HEK293T (cell line): Measurements from ENCODE around the gene CCDC141.

Experiments used
- ARNT ChIP-seq: fragments of 450-650 bp; IDR thresholded peaks from 2 replicates; pipeline ENCODE4 v1.6.1; 2017; ENCODE audit warnings: mild to moderate bottlenecking
- BHLHE40 ChIP-seq: fragments of 450-650 bp; IDR thresholded peaks from 2 replicates; pipeline ENCODE4 v1.6.1; 2016; ENCODE audit warnings: mild to moderate bottlenecking, moderate library complexity, borderline replicate concordance
- ELF4 ChIP-seq: fragments of 450-650 bp; IDR thresholded peaks from 2 replicates; pipeline ENCODE4 v1.6.1; 2017; ENCODE audit warnings: antibody characterized with exemption
- FOXM1 ChIP-seq: fragments of 450-650 bp; IDR thresholded peaks from 2 replicates; pipeline ENCODE4 v1.6.1; 2017; ENCODE audit warnings: mild to moderate bottlenecking, borderline replicate concordance
- NFRKB ChIP-seq: fragments of 450-650 bp; IDR thresholded peaks from 2 replicates; pipeline ENCODE4 v1.6.1; 2016; ENCODE audit warnings: mild to moderate bottlenecking, moderate library complexity
- PKNOX1 ChIP-seq: fragments of 450-650 bp; IDR thresholded peaks from 2 replicates; pipeline ENCODE4 v1.6.1; 2016
- SP1 ChIP-seq: fragments of 450-650 bp; IDR thresholded peaks from 2 replicates; pipeline ENCODE4 v1.6.1; 2017
- SUZ12 ChIP-seq: fragments of 450-650 bp; IDR thresholded peaks from 2 replicates; pipeline ENCODE4 v1.6.1; 2016; ENCODE audit warnings: mild to moderate bottlenecking
- TARDBP ChIP-seq: fragments of 450-650 bp; IDR thresholded peaks from 2 replicates; pipeline ENCODE4 v1.6.1; 2016

GRCh38 chr2:179037807-179038206 is 12.1 kb downstream of the CCDC141 start:
- TF ChIP-seq SP1, result no peak
- TF ChIP-seq ELF4, result no peak
- no peak for TF ChIP-seq SUZ12
- TF ChIP-seq TARDBP, result no peak
- TF ChIP-seq NFRKB, result no peak
- no peak for TF ChIP-seq FOXM1
- no peak for TF ChIP-seq ARNT
- no peak for TF ChIP-seq PKNOX1
- TF ChIP-seq BHLHE40, result no peak
